HG03066 (cell line): ENCODE results near the gene CACNG5.

ENCODE experiments used
- ATAC-seq: cut with Tn5 transposase; IDR thresholded peaks from one replicate; pipeline ENCODE4 v1.9.1; 2021; ENCODE audit warnings: low read depth; ENCODE audit not compliant: unreplicated experiment

Gene CACNG5

GRCh38 chr17:66819466-66819865 lies 15.5 kb upstream of the CACNG5 start:
- no peak for ATAC-seq

- ATAC-seq, result no peak
Observed at GRCh38 chr17:66822009-66822408, 12.9 kb upstream of the CACNG5 start.

- no peak for ATAC-seq
Observed at GRCh38 chr17:66826856-66827255, 8.1 kb upstream of the CACNG5 start.

GRCh38 chr17:66829386-66829864 lies 5.5 kb upstream of the CACNG5 start:
- ATAC-seq, result no peak

DNA sequence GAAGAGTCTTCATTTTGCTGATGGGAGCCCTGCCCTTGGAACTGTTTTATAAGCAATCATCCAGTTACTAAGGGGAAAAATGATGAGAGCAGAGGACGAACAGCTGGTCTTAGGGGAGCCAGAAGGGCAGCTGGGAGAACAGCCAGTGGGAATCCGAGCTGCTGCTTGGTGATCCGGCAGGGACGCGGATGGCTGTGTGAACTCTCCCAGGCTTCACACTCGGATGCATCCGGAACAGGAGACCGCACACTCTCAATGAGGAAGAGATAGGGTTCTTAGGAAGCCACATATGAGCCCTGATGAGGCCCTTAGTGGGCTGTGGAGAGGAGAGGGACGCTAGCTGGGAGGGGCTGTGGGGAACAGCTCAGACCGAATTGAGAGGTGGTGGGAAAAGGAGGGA lies 5.0 kb upstream of the CACNG5 start:
- no peak for ATAC-seq

- no peak for ATAC-seq
Observed at GRCh38 chr17:66830451-66830850, 4.5 kb upstream of the CACNG5 start.

GRCh38 chr17:66831383-66832210 lies 3.3 kb upstream of the CACNG5 start:
- no peak for ATAC-seq

DNA sequence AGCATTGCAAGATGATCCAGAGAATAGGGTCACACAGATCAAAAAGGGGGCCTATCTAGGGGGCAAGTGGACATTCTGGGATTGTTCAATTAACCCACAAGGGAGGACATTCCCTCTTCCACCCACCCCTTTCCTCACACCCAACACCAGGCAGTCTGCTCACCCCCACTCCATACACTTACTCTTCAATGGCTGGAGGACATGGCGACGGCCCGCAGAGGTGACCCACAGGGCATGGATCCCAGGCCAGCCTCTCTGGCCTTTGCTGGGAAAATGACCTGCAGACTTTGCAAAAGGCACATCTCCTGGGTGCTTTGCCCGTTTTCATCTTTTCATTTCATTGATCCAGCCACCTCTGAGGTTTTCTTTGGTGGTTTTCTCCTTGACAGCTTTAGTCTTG lies 1.7 kb upstream of the CACNG5 start:
- no peak for ATAC-seq

DNA sequence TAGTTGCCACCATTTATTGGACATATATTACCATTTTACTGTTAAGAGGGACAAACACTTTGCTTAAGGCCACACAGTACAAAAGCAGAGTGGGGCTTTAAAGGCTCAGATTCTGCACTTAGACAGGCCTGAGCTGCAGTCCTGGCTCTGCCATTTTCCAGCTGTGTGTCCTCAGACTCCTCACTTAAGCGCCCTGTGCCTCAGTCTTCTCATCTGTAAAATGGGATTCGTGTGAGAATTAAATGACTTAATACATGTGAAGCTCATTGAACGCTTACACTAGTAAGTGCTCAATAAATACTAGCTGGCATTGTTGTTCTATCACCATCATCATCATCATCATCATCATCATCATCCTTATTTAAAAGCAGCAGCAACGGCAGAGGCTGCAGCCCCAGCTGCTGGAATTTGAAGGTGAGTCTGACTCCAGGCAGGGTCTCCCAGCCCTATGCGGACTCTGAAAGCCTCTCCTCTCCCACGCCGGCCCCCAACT lies 445 bp upstream of the CACNG5 start:
- ATAC-seq, result no peak

DNA sequence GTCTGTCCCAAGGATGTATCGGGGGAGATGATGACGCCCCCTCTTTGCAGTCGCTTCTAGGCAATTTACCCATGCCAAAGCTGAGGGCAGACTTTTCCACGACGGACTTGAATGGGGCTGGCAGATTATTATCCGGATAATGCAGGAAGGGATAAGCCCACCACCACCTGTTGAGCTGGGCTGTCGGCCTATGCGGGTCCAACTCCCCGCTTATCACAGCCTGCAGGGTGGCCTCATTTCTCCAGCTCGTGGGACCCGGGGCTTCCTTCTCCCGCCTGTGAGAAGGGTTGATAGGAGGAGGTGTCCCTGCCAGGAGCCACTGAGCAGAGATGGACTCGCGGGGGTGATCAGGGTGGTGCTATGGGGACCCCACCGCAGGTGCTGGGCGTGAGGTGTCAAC lies 559 bp downstream of the CACNG5 start:
- ATAC-seq, result no peak

- no peak for ATAC-seq
Observed at GRCh38 chr17:66836063-66837005, 1.4 kb downstream of the CACNG5 start.

- ATAC-seq, result no peak
Observed at GRCh38 chr17:66837226-66837625, 2.3 kb downstream of the CACNG5 start.

GRCh38 chr17:66837885-66838665 lies 3.2 kb downstream of the CACNG5 start:
- no peak for ATAC-seq

- no peak for ATAC-seq
Observed at GRCh38 chr17:66839616-66840015, 4.7 kb downstream of the CACNG5 start.

DNA sequence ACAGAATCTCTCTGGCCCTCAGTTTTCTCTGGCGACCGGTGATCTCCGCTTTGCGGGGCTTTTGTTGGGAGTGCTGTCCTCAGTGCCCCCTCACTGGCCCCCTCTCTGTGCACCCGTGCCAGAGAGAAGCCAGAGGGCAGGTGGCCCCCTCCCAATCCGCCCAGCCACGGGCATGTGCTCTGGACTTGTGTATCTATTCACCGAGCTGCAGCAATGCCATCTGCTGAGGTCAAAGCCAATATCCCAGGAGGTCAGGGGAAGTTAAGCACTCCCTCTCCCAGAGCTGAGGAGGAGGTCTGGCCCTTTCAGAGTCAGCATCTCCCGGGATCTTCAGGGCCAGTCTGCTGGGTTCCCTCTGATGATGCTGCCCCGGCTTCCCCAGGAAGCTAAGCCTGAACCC lies 5.1 kb downstream of the CACNG5 start:
- ATAC-seq, result no peak

- ATAC-seq, result no peak
Observed at GRCh38 chr17:66841328-66841727, 6.4 kb downstream of the CACNG5 start.

- ATAC-seq, result no peak
Observed at GRCh38 chr17:66841744-66842143, 6.8 kb downstream of the CACNG5 start.

- ATAC-seq, result no peak
Observed at GRCh38 chr17:66842505-66842904, 7.6 kb downstream of the CACNG5 start.

DNA sequence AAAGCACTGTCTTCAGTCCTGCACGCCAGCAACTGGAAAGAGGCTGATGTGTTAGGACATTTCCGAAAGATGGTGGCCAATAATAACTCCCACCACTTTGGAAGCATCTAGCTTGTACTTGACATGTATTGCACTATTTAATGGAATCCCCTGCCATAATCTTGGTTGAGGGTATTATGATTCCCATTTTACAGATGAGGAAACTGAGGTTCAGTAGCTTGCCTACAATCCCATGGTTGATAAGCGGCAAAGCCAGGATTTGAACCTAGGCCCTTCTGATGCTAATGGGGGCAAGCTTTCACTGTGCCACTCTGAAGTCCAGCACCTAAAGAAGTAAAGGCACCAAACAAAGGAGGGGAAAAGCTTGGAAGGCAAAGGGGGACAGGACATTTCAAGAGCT lies 8.0 kb downstream of the CACNG5 start:
- ATAC-seq, result no peak

DNA sequence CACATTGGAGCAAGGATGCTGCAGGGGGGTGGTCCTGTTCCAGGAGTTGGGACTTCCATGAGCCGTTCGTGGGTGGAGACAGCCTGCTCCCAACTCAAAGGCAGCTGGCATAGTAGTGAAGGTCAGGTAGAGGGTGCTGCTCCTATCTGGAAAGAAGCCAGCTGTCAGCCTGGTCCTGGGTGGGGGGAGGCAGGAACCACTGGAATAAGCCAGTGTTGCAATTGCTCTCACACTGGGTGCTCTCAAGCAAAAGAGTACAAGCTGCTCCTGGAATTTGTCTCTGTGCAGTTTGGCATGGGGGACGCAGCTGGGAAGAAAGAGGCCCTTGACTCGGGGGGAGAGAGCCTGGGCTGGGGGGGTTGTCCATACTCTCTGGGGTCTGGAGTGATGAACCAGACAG lies 8.7 kb downstream of the CACNG5 start:
- no peak for ATAC-seq

DNA sequence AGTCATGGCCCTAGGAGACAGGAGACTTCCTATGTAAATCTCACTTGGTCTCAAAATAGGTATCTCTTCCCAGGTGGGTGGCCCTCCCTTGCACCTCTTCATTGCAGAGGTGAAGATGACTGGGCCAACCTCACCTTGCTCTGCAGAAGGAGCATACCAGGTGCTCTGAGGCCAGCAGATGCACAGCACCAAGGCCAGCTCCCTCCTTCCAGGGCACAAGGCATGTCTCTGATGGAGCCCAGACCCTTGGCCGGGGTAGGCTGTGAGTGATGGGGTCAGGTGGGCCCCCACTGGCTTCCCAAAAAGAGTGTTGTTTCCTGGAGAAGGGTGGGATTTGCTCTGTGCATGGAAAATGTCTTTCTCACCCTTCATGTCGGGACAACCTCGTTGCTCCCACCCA lies 12.8 kb downstream of the CACNG5 start:
- no peak for ATAC-seq
